K562 (cell line): ENCODE data around the gene MAST4. TPM values are rescaled to one million over a fixed set of nuclear protein-coding genes. Genes with fewer than 3 reads are reported as not detected.

Experiments
- ATAC-seq: fragments of 200-7000 bp; cut with Tn5 transposase; 3 replicates; pipeline ENCODE4 v1.9.1; 2020; ENCODE audit warnings: moderate library complexity
- BruUV-seq: library from RNA; stranded (reverse); fragments of 400-500 nt; replicated peaks from 2 replicates; lab custom pipeline; 2021; lab: Mats Ljungman, UMichigan
- CTCF ChIA-PET: fragments of 300-600 bp; formaldehyde crosslinking; extraction: SDS; loops from one replicate; lab custom pipeline; 2021; ENCODE audit warnings: low intra/inter-chr PET ratio; lab: Yijun Ruan, JAX
- POLR2A ChIA-PET: fragments of 300-600, 350-650 bp; sonication (Branson Sonifier 250); formaldehyde crosslinking; extraction: SDS; loops from one replicate; lab custom pipeline; 2021; ENCODE audit warnings: antibody characterized with exemption, inconsistent platforms; lab: Yijun Ruan, JAX
- DNase-seq, 4 experiments: peaks; one replicate each; pipeline versions ENCODE4 v3.0.0 to v3.0.0-alpha.2; 2011 to 2018; ENCODE audit warnings: low spot score in 3 of 4, mixed read lengths in 3 of 4; ENCODE audit errors: extremely low read depth in 1 of 4
- FAIRE-seq: peaks from 2 replicates; lab custom pipeline; 2011; peaks lifted over from hg19 to GRCh38; lab: Jason Lieb, UNC
- H2AFZ ChIP-seq: 2 replicates; pipeline ENCODE4 v1.6.0; 2011; ENCODE audit warnings: low read depth, low read length, control low read depth, inconsistent platforms
- H3K27ac ChIP-seq: fragments of 200-600 bp; 3 replicates; pipeline ENCODE4 v1.8.0; 2011; ENCODE audit warnings: low read depth, mild to moderate bottlenecking, control low read depth, inconsistent platforms, low read length, moderate library complexity, mixed read lengths; ENCODE audit errors: extremely low read depth
- H3K27me3 ChIP-seq, 2 experiments: fragments of 300-600 bp in 1 of 2; 2 replicates in 1 of 2; 3 replicates in 1 of 2; pipeline versions ENCODE4 v1.6.0 to v1.8.0; 2011; ENCODE audit warnings: inconsistent platforms in 2 of 2, low read length in 2 of 2, mild to moderate bottlenecking in 1 of 2, mixed read lengths in 1 of 2, moderate library complexity in 1 of 2; ENCODE audit not compliant: control insufficient read depth in 2 of 2, insufficient read depth in 2 of 2
- H3K36me3 ChIP-seq: fragments of 300-600 bp; 3 replicates; pipeline ENCODE4 v1.8.0; 2011; ENCODE audit warnings: mild to moderate bottlenecking, low read length, inconsistent platforms; ENCODE audit not compliant: control insufficient read depth, insufficient read depth
- H3K4me1 ChIP-seq, 2 experiments: fragments of 200-600 bp in 1 of 2; replicated peaks in 1 of 2; 2 replicates in 1 of 2; 3 replicates in 1 of 2; pipeline versions ENCODE4 v1.5.1 to v1.8.0; 2011; ENCODE audit warnings: inconsistent platforms in 2 of 2, low read length in 2 of 2, mild to moderate bottlenecking in 1 of 2, mixed read lengths in 1 of 2, moderate library complexity in 1 of 2; ENCODE audit not compliant: control insufficient read depth in 2 of 2, insufficient read depth in 2 of 2
- H3K4me2 ChIP-seq: 2 replicates; pipeline ENCODE4 v1.6.1; 2011; ENCODE audit warnings: low read length, control low read depth, inconsistent platforms, mixed read lengths; ENCODE audit not compliant: insufficient read depth
- H3K4me3 ChIP-seq: fragments of 200-600 bp; sonication (generic), shearing (Covaris generic); 2 replicates; pipeline ENCODE4 v1.5.1; 2016; ENCODE audit warnings: control low read depth, inconsistent platforms
- H3K79me2 ChIP-seq: fragments of 200-600 bp; 3 replicates; pipeline ENCODE4 v1.8.0; 2011; ENCODE audit warnings: low read length, inconsistent platforms; ENCODE audit not compliant: control insufficient read depth, insufficient read depth
- H3K9ac ChIP-seq, 2 experiments: 2 replicates each; pipeline versions ENCODE4 v1.6.0 to v1.6.1; 2011; ENCODE audit warnings: low read depth in 2 of 2, low read length in 2 of 2, control low read depth in 1 of 2, inconsistent platforms in 1 of 2, mild to moderate bottlenecking in 1 of 2, mixed read lengths in 1 of 2; ENCODE audit not compliant: insufficient read depth in 1 of 2
- H3K9me1 ChIP-seq: one replicate; pipeline ENCODE4 v1.6.0; 2011; ENCODE audit warnings: inconsistent platforms, mild to moderate bottlenecking, low read length, moderate library complexity; ENCODE audit not compliant: control insufficient read depth, insufficient read depth
- H3K9me3 ChIP-seq: replicated peaks from 2 replicates; pipeline ENCODE4 v1.5.1; 2011; ENCODE audit warnings: low read depth, low read length, inconsistent platforms; ENCODE audit not compliant: control insufficient read depth, insufficient read depth
- H4K20me1 ChIP-seq: replicated peaks from 2 replicates; pipeline ENCODE4 v1.6.1; 2011; ENCODE audit warnings: low read length, inconsistent platforms, mixed read lengths; ENCODE audit not compliant: control insufficient read depth, insufficient read depth
- ATF1 ChIP-seq, 2 experiments: fragments of 450-650 bp in 1 of 2; IDR thresholded peaks; 2 replicates each; pipeline ENCODE4 v1.6.1; 2016; ENCODE audit warnings: missing compliant biosample characterization in 1 of 2, missing genetic modification characterization in 1 of 2
- GABPB1 ChIP-seq: sonication (generic); formaldehyde crosslinking; IDR thresholded peaks from 2 replicates; pipeline ENCODE4 v1.8.0; 2022; ENCODE audit warnings: mild to moderate bottlenecking, missing genetic modification reagents
- KAT2B ChIP-seq: IDR thresholded peaks from one replicate; pipeline ENCODE4 v1.6.1; 2012; ENCODE audit warnings: low read depth, mild to moderate bottlenecking, control low read depth, inconsistent platforms, low read length, moderate library complexity
- LEF1 ChIP-seq: fragments of 450-650 bp; IDR thresholded peaks from 2 replicates; pipeline ENCODE4 v1.6.1; 2016; ENCODE audit warnings: mild to moderate bottlenecking
- SUPT5H ChIP-seq: fragments of 450-650 bp; IDR thresholded peaks from 2 replicates; pipeline ENCODE4 v1.6.1; 2016
- U2AF1 ChIP-seq: fragments of 200-400 bp; formaldehyde crosslinking; optimal IDR thresholded peaks from 2 replicates; pipeline ENCODE3; 2017; ENCODE audit warnings: mild to moderate bottlenecking, low read depth, low read length, moderate library complexity
- ZZZ3 ChIP-seq: fragments of 450-650 bp; IDR thresholded peaks from 2 replicates; pipeline ENCODE4 v1.6.1; 2016; ENCODE audit warnings: antibody characterized with exemption, mild to moderate bottlenecking, moderate library complexity
- WGBS: fragments of 100-300 bp; shearing (Covaris generic); methylation state at CpG from one replicate; pipeline ENCODE4 v1.1.6; 2016; ENCODE audit warnings: low coverage, mixed read lengths; ENCODE audit not compliant: insufficient coverage; ENCODE audit errors: missing lambda C conversion rate; 5-methylcytosine and 5-hydroxymethylcytosine counted together
- in situ Hi-C: fragments of 300-500 bp; cut with MboI; formaldehyde crosslinking; loops from 4 replicates; pipeline ENCODE4 v1.15.0; 2018; ENCODE audit warnings: inconsistent platforms, mixed read lengths
- intact Hi-C: fragments of 100-400 bp; cut with micrococcal nuclease; formaldehyde crosslinking; loops from 2 replicates; pipeline ENCODE4 v1.14.2; 2022
- polyA plus RNA-seq, 8 experiments: library from polyadenylated mRNA; depleted of rRNA in 4 of 8; stranded (reverse) in 5 of 8; unstranded in 3 of 8; fragments of >200 nt; fragmentation: Nextera tagmentation in 2 of 8; fragmentation: Illumina TruSeq in 1 of 8; extraction: Ambion mirVana in 2 of 8; extraction: Trizol in 1 of 8; gene quantifications; 2 replicates each; pipeline versions ENCODE4 v1.2.1 to v1.2.3, GENCODE V29; 2011 to 2014; ENCODE audit warnings: inconsistent platforms in 1 of 8, missing spikeins in 1 of 8
- total RNA-seq, 7 experiments: library from RNA; depleted of rRNA in 6 of 7; stranded (reverse); fragments of >200 nt in 6 of 7; fragmentation: Illumina TruSeq in 2 of 7; extraction: Trizol in 2 of 7; gene quantifications; 2 replicates each; pipeline versions ENCODE4 v1.2.1 to v1.2.3, GENCODE V29; 2011 to 2021; ENCODE audit warnings: low replicate concordance in 1 of 7
- TF ChIP-seq, protein P1 (sequence below), 3 experiments: fragments of 200-800 bp in 1 of 3; fragments of 250-450 bp in 1 of 3; fragments of 450-650 bp in 1 of 3; sonication (Bioruptor Pico) in 1 of 3; sonication (Bioruptor generic) in 1 of 3; formaldehyde crosslinking in 1 of 3; IDR thresholded peaks; 2 replicates each; pipeline versions ENCODE4 v1.6.1 to v1.8.0; 2016 to 2022; ENCODE audit warnings: mild to moderate bottlenecking in 2 of 3, missing genetic modification characterization in 2 of 3, missing compliant biosample characterization in 1 of 3, moderate library complexity in 1 of 3
- TF ChIP-seq, protein P2 (sequence below): fragments of 200-800 bp; sonication (Bioruptor generic); IDR thresholded peaks from 2 replicates; pipeline ENCODE4 v1.6.1; 2017; ENCODE audit warnings: missing genetic modification characterization, missing compliant biosample characterization
- TF ChIP-seq, protein P3 (sequence below): IDR thresholded peaks from 2 replicates; pipeline ENCODE4 v1.6.1; 2016; ENCODE audit warnings: missing genetic modification characterization, missing compliant biosample characterization

Gene MAST4
- total and polyA plus RNA-seq, 9 of the 15 experiments (the other 6 are each of a cell fraction or from before 2014, with no cell fraction given): 0.88 to 10.1 (median 5.2) TPM

DNA sequence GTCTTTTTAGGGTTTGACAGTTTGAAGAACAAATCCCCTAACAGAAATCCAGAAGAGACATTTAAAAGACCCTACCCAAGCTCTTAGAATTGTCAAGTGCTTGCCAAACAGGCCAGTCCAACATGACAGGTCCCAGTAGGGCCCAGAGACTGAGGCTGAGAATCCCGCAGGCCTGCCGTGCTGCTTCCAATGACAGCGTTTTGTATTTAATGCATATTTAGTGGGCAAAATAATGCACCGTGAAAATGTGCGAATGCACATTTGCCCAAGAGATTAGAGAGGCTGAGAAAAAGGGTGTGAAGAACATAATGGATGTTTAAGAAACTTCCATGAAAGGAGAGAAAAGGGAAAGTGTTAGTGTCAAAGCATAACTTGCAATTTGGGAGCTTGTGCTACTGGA, 542.8 kb downstream of the MAST4 start:
- in situ Hi-C loops (no loop called here), intact Hi-C loops (no loop called here)
- Histone ChIP-seq H3K4me1 (peaks cover 0 to 3% of the 10 kb centered on the region in 2 experiments; a peak in 1 of 5 replicates), H4K20me1 (no peaks in the 10 kb centered on the region), H3K4me3 (no peak overlapping the region), H3K9ac (no peak overlapping the region), H3K36me3 (peaks cover 15% of the 10 kb centered on the region; the same call in 2 of the 3 replicates), H3K4me2 (no peak overlapping the region), H3K9me3 (no peaks in the 10 kb centered on the region), H3K79me2 (no peaks in the 10 kb centered on the region), H3K27ac (no peak overlapping the region), H3K27me3 (no peaks in the 10 kb centered on the region), H2AFZ (no peak overlapping the region), H3K9me1 (no peaks in the 10 kb centered on the region)
- ATAC-seq (no peak), DNase-seq (no peak), FAIRE-seq (no peak)
- BruUV-seq: no TSS peak
- ChIA-PET POLR2A (interaction anchor here (1.3 kb wide), 1 partner anchor 10 kb away, joined by 4 read pairs; no protein-coding TSS in a partner anchor), CTCF (no interaction called here)
- TF ChIP-seq ATF1 (CRISPR knock-in tag; IDR thresholded peaks at IDR 0.05) (no peak), ATF1 (tag; IDR thresholded peaks at IDR 0.05) (no peak), SUPT5H (no peak), ZZZ3 (no peak), KAT2B (no peak), GABPB1 (CRISPR knock-in tag) (no peak), LEF1 (no peak), U2AF1 (no peak)
- TF ChIP-seq, protein P1, sequence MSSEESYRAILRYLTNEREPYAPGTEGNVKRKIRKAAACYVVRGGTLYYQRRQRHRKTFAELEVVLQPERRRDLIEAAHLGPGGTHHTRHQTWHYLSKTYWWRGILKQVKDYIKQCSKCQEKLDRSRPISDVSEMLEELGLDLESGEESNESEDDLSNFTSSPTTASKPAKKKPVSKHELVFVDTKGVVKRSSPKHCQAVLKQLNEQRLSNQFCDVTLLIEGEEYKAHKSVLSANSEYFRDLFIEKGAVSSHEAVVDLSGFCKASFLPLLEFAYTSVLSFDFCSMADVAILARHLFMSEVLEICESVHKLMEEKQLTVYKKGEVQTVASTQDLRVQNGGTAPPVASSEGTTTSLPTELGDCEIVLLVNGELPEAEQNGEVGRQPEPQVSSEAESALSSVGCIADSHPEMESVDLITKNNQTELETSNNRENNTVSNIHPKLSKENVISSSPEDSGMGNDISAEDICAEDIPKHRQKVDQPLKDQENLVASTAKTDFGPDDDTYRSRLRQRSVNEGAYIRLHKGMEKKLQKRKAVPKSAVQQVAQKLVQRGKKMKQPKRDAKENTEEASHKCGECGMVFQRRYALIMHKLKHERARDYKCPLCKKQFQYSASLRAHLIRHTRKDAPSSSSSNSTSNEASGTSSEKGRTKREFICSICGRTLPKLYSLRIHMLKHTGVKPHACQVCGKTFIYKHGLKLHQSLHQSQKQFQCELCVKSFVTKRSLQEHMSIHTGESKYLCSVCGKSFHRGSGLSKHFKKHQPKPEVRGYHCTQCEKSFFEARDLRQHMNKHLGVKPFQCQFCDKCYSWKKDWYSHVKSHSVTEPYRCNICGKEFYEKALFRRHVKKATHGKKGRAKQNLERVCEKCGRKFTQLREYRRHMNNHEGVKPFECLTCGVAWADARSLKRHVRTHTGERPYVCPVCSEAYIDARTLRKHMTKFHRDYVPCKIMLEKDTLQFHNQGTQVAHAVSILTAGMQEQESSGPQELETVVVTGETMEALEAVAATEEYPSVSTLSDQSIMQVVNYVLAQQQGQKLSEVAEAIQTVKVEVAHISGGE (CRISPR knock-in tag; IDR thresholded peaks at IDR 0.05): no peak
- TF ChIP-seq, protein P2, sequence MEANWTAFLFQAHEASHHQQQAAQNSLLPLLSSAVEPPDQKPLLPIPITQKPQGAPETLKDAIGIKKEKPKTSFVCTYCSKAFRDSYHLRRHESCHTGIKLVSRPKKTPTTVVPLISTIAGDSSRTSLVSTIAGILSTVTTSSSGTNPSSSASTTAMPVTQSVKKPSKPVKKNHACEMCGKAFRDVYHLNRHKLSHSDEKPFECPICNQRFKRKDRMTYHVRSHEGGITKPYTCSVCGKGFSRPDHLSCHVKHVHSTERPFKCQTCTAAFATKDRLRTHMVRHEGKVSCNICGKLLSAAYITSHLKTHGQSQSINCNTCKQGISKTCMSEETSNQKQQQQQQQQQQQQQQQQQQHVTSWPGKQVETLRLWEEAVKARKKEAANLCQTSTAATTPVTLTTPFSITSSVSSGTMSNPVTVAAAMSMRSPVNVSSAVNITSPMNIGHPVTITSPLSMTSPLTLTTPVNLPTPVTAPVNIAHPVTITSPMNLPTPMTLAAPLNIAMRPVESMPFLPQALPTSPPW: no peak
- TF ChIP-seq, protein P3, sequence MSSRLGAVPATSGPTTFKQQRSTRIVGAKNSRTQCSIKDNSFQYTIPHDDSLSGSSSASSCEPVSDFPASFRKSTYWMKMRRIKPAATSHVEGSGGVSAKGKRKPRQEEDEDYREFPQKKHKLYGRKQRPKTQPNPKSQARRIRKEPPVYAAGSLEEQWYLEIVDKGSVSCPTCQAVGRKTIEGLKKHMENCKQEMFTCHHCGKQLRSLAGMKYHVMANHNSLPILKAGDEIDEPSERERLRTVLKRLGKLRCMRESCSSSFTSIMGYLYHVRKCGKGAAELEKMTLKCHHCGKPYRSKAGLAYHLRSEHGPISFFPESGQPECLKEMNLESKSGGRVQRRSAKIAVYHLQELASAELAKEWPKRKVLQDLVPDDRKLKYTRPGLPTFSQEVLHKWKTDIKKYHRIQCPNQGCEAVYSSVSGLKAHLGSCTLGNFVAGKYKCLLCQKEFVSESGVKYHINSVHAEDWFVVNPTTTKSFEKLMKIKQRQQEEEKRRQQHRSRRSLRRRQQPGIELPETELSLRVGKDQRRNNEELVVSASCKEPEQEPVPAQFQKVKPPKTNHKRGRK (tag): no peak
- WGBS: 87% methylated on average over 5 of the region's 5 CpGs
